HL-60 (cell line): ENCODE data around the gene PAFAH1B2.

Source experiments
- DNase-seq, 2 experiments: peaks; one replicate each; pipeline ENCODE4 v3.0.0-alpha.2; 2010 to 2020; ENCODE audit warnings: low read depth in 1 of 2, low spot score in 1 of 2
- H3K27ac ChIP-seq: fragments of 250-450 bp; sonication (Bioruptor Pico); replicated peaks from 2 replicates; pipeline ENCODE4 v1.5.1; 2020; ENCODE audit warnings: mild to moderate bottlenecking, moderate library complexity
- H3K27me3 ChIP-seq: fragments of 250-450 bp; sonication (Bioruptor Pico); 2 replicates; pipeline ENCODE4 v1.5.1; 2021; ENCODE audit warnings: mild to moderate bottlenecking, moderate library complexity; ENCODE audit not compliant: insufficient read depth, poor library complexity, severe bottlenecking
- H3K4me3 ChIP-seq: replicated peaks from 2 replicates; pipeline ENCODE4 v1.5.1; 2011; ENCODE audit warnings: mild to moderate bottlenecking, control low read depth, low read length; ENCODE audit not compliant: insufficient read depth
- CTCF ChIP-seq: IDR thresholded peaks from one replicate; pipeline ENCODE4 v1.5.1; 2011; ENCODE audit warnings: low read length, control low read depth, inconsistent platforms; ENCODE audit not compliant: insufficient read depth
- GABPA ChIP-seq: IDR thresholded peaks from 2 replicates; pipeline ENCODE4 v1.6.1; 2012; ENCODE audit warnings: low read depth
- POLR2AphosphoS5 ChIP-seq: IDR thresholded peaks from 2 replicates; pipeline ENCODE4 v1.6.1; 2012; ENCODE audit warnings: low read depth
- REST ChIP-seq: IDR thresholded peaks from 2 replicates; pipeline ENCODE4 v1.6.1; 2012; ENCODE audit warnings: low read depth; ENCODE audit not compliant: insufficient replicate concordance
- SPI1 ChIP-seq: IDR thresholded peaks from 2 replicates; pipeline ENCODE4 v1.6.1; 2012; ENCODE audit warnings: low read depth, mild to moderate bottlenecking, borderline replicate concordance

PAFAH1B2 gene

GRCh38 chr11:117152066-117152465 lies 8.0 kb downstream of the PAFAH1B2 start:
- no peak for DNase-seq
- Histone ChIP-seq H3K4me3 (no peak overlapping the region), H3K27ac (no peak overlapping the region), H3K27me3 (no peaks in the 10 kb centered on the region)
- TF ChIP-seq REST (no peak), GABPA (no peak), SPI1 (no peak), POLR2AphosphoS5 (no peak), CTCF (no peak)

- no peak overlapping the region for H3K27ac ChIP-seq
- TF ChIP-seq REST: no peak
- no peak for TF ChIP-seq POLR2AphosphoS5
- TF ChIP-seq SPI1: no peak
- TF ChIP-seq CTCF: no peak
- no peak for TF ChIP-seq GABPA
Observed at GRCh38 chr11:117154468-117154867, 10.4 kb downstream of the PAFAH1B2 start.

DNA sequence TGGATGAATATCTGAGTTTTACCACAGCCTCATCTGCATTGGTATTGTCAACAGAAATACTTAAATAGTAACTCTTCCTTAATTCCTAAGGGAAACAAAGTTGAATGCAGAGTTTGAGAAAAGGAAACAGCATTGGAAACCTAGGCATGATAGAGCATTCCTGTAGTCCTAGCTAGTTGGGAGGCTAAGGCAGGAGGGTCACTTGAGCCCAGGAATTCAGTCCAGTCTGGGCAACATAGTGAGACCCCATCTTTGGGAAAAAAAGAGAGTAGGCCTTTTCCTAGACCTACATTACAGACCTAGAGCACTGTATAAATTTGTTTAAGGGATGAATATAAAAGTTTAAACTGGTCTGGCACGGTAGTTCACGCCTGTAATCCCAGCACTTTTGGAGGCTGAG lies 13.4 kb downstream of the PAFAH1B2 start:
- no peak for DNase-seq
- H3K4me3 ChIP-seq: no peak overlapping the region
- H3K27me3 ChIP-seq: no peaks in the 10 kb centered on the region
- TF ChIP-seq REST: no peak
- TF ChIP-seq POLR2AphosphoS5: no peak
- TF ChIP-seq GABPA: no peak
- no peak for TF ChIP-seq CTCF
- no peak for TF ChIP-seq SPI1
- H3K27ac ChIP-seq: no peak overlapping the region

More at GRCh38 chr11:117154468-117154867, 10.4 kb downstream of the PAFAH1B2 start:
- no peak for DNase-seq
- Histone ChIP-seq H3K4me3 (no peak overlapping the region), H3K27me3 (no peaks in the 10 kb centered on the region)
